ENCODE measurements around the gene NT5DC4.
A peak's percentile ranks its signal among the peaks of the same experiment; 100 is the strongest.

NT5DC4 gene

GRCh38 chr2:112779598-112779997 lies 58.8 kb downstream of the NT5DC4 start:
- no peak for DNase-seq (ENCODE audit: low read depth)

DNA sequence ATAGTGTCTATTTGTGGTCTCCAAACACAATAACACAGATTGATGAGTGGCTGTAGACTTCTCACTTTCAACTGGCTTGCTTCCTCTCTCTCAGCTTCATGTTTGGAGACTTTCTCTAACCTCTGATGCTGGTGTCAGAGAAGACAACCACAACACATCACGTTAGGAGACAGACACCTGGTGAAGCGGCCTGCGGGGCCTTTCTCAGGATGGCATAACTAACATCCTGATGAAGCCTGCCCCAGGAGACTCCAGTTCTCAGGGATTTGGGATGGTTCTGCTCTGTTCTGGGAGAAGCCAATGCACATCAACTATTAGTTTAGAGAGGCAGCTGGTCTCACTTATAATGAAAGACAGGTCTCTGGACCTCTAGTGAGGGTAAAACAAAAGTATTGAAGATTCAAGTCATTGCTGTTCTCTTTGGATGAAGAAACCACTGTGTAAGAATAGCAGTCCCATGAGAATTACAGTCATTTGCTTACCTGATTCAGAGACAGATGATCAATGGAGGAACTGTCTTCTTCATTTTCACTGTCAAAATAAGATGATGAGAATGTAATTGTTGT lies 61.5 kb downstream of the NT5DC4 start:
- peak; percentile 79 for DNase-seq (ENCODE audit: low read depth)
- no peak for TF ChIP-seq CTCF (IDR thresholded peaks at IDR 0.05; ENCODE audit: insufficient read depth, low read depth, low read length, missing control alignments)
- H3K4me3 ChIP-seq (ENCODE audit: low read depth, low read length), result peak overlapping the region; percentile 41

More at GRCh38 chr2:112779598-112779997, 58.8 kb downstream of the NT5DC4 start:
- no peak for TF ChIP-seq CTCF (IDR thresholded peaks at IDR 0.05; ENCODE audit: insufficient read depth, low read depth, low read length, missing control alignments)
- no peak overlapping the region for H3K4me3 ChIP-seq (ENCODE audit: low read depth, low read length)

DNA sequence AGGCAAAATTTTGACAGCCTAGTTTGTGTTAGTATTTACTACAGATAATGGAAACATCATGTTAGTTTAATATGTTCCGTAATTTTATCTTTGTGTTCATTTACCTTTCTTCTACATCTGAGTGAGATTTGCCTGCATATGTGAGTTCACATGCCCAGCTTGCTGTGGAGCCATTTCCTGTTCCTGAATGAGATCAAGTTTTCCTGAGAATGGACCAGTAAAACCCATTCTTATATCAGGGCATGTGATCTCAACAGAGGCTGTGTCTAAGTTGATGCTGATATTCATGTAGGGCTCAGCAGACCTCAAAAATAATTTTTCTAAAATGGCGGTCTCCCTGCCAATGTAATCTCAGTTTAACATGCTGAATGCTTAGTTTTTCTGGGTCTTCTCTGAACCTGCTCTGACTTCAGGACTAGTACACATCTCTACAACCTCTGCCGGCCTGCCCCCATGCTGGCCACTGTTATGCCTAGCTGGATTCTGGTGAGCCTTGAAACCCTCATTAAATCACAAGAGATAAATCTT lies 62.4 kb downstream of the NT5DC4 start:
- TF ChIP-seq CTCF (IDR thresholded peaks at IDR 0.05; ENCODE audit: insufficient read depth, low read depth, low read length, missing control alignments), result no peak
- no peak for DNase-seq (ENCODE audit: low read depth)
- H3K4me3 ChIP-seq (ENCODE audit: low read depth, low read length), result peak overlapping the region; percentile 41

GRCh38 chr2:112784199-112785189 lies 63.7 kb downstream of the NT5DC4 start, which contains the start of gene IL1A:
TSS of gene IL1A (minus strand) at chr2:112784493. CDS start at chr2:112783770, 723 bp downstream.
- peak; percentile 51 for DNase-seq (ENCODE audit: low read depth)
- peak within 1 kb of the TSS; percentile 41 for H3K4me3 ChIP-seq (ENCODE audit: low read depth, low read length)
- no peak for TF ChIP-seq CTCF (IDR thresholded peaks at IDR 0.05; ENCODE audit: insufficient read depth, low read depth, low read length, missing control alignments)

DNA sequence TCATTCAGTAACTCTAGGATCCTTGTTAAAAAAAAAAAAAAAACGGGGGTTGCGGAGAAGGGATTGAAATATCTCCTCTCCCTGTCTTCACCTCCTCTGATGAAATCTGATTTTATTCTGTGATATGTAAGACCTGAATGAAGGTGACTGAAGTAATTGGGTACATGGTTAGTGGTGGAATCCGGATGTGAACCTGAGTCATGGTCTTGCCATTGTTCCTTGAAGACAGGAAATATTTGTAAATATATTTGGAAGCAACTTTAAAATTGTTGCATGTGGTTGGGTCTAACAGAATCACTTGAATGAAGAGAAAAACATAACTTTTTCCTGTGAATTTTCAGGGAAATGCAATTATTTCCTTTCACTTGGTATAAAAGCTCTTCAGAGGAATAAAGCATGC lies 66.5 kb downstream of the NT5DC4 start:
- TF ChIP-seq CTCF (IDR thresholded peaks at IDR 0.05; ENCODE audit: insufficient read depth, low read depth, low read length, missing control alignments), result no peak
- no peak for DNase-seq (ENCODE audit: low read depth)
- H3K4me3 ChIP-seq (ENCODE audit: low read depth, low read length), result no peak overlapping the region

DNA sequence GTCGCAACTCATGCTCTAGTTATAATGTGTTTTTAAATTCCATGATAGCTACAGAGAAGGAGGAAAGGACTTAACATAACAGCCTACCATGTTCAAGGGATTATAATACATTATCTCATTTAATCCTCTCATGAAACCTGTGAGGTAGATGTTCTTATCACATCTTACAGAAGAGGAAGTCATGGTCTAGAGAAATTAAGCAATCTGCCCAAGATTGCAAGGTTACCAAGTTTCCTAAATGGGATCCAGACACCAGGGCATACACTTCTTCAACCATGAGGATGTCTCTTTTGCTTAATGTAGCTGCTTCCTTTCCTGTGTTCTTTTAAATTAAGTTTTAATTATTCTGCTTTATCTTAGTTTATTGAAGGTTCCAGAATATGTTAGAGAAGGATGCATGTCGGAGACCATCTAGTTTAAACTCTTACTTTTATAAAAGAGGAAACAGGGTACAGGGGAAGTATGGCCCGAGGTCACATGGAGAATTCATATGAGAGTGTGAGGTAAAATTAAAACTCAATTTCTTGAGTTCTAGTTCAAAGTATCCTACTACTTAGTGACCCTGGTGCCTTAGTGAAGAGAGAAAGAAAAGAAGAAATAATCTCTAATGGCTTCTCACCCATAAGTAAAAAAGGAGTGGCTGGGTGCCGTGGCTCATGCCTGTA lies 67.0 kb downstream of the NT5DC4 start:
- no peak for DNase-seq (ENCODE audit: low read depth)
- no peak for TF ChIP-seq CTCF (IDR thresholded peaks at IDR 0.05; ENCODE audit: insufficient read depth, low read depth, low read length, missing control alignments)
- no peak overlapping the region for H3K4me3 ChIP-seq (ENCODE audit: low read depth, low read length)
